ENCODE measurements around the gene TAC4. TPM values are rescaled to one million over a fixed set of nuclear protein-coding genes. Genes with fewer than 3 reads are reported as not detected.

TAC4 gene
- total RNA-seq, 1 donor from 2014 or later = 2.1 TPM

DNA sequence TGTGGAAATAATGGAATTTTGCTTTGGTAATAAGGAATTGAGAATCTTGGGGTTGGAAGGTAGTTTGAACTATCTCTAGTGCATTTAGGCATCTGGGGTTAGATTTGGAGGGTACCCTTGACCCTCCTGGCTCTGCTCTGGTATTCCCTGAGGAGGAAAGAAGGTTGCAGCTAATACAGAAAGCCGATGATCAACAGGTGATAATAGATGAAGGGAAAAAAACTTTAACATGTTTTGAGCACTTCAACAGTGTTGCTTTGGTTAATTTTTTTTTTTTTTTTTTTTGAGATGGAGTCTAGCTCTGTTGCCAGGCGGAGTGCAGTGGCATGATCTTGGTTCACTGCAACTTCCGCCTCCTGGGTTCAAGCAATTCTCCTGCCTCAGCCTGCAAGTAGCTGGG is 54.6 kb downstream of the TAC4 start:
- Histone ChIP-seq H3K27me3 (ENCODE audit: control insufficient read depth in 3 of 3, insufficient read depth in 3 of 3, low read length in 3 of 3) (no peaks in the 10 kb centered on the region), H3K36me3 (ENCODE audit: control insufficient read depth in 3 of 3, insufficient read depth in 3 of 3, low read length in 3 of 3) (peaks cover 10 to 39% (median 38%) of the 10 kb centered on the region in 3 donors), H3K4me1 (ENCODE audit: control insufficient read depth in 3 of 3, insufficient read depth in 3 of 3, low read length in 3 of 3) (peaks cover 20 to 25% (median 22%) of the 10 kb centered on the region in 3 donors), H3K9me3 (ENCODE audit: control insufficient read depth in 3 of 3, low read length in 3 of 3) (no peaks in the 10 kb centered on the region), H3K27ac (ENCODE audit: low read depth, low read length) (no peak overlapping the region), H3K4me3 (ENCODE audit: low read length in 3 of 3) (no peak overlapping the region), H3K9ac (ENCODE audit: low read depth in 1 of 3, low read length in 3 of 3) (no peak overlapping the region)

DNA sequence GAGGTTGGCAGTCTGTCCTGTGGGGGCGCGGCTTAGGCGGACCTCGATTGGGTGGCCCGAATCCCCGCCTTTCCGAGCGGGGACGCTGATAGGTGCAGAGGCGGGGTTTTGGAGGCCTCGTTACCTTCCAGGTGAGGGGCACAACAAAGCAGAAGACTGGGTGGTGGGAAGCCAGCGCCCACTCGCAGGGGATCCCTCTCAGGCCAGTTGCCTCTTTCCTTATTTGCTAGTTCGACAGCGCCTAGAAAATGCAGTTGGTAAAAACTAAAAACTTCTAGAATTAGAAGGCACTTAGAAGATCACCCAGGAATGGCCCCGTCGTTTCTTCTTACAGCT is 58.7 kb downstream of the TAC4 start:
- Histone ChIP-seq H3K4me3 (ENCODE audit: low read length in 3 of 3) (peak overlapping the region; percentile 74 to 75 (median 75)), H3K36me3 (ENCODE audit: control insufficient read depth in 3 of 3, insufficient read depth in 3 of 3, low read length in 3 of 3) (peaks cover 4 to 16% (median 15%) of the 10 kb centered on the region in 3 donors), H3K9ac (ENCODE audit: low read depth in 1 of 3, low read length in 3 of 3) (peak overlapping the region; percentile 16 to 44 (median 40)), H3K27me3 (ENCODE audit: control insufficient read depth in 3 of 3, insufficient read depth in 3 of 3, low read length in 3 of 3) (no peaks in the 10 kb centered on the region), H3K9me3 (ENCODE audit: control insufficient read depth in 3 of 3, low read length in 3 of 3) (no peaks in the 10 kb centered on the region), H3K4me1 (ENCODE audit: control insufficient read depth in 3 of 3, insufficient read depth in 3 of 3, low read length in 3 of 3) (peaks cover 26 to 33% (median 32%) of the 10 kb centered on the region in 3 donors), H3K27ac (ENCODE audit: low read depth, low read length) (no peak overlapping the region)

DNA sequence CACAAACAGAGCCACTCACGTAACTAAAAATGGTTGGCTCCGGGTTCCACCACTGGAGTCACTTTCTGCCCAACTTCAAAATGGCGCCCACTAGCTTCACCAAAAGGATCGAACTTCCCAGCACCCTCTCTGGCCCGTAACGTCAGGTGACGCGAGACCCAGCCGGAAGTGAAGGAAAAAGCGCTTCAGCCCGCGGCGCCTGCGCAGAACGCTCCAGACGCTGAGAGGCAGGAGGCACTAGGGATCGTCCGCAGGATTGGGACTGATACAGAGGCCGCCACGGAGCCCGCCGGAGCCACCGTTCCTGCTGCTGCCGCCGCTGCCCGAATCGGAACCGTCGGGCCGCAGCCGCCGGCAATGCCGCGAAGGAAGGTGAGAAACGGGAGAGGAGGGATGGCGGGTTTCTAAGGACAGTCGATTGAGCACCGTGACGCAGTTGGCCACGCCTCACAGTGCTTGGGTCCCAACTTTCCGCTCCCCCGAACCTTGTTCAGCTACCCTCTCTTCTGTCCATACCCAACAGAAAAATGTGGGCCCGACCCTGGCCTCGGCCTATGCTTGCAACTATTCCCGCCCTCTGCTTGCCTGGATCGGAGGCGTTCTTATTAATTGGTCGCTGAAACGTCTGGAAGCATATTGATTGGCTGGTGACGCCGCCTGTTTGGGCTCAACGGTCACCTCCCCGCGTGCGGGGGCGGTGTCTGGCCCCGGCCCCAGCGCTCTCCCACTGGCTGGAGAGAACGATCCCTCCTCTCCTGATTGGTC is 59.2 kb downstream of the TAC4 start, which contains the start of gene KAT7:
Gene KAT7, plus strand, starts transcription at position 204 of the 765 bp plus-strand sequence. Its CDS starts 154 bp downstream, at position 358.
- peaks cover 2 to 16% (median 10%) of the 10 kb centered on the region in 3 donors for H3K36me3 ChIP-seq (ENCODE audit: control insufficient read depth in 3 of 3, insufficient read depth in 3 of 3, low read length in 3 of 3)
- no peaks in the 10 kb centered on the region for H3K9me3 ChIP-seq (ENCODE audit: control insufficient read depth in 3 of 3, low read length in 3 of 3)
- H3K9ac ChIP-seq (ENCODE audit: low read depth in 1 of 3, low read length in 3 of 3) = peak within 1 kb of the TSS; percentile 99 to 100 (median 100)
- peak within 1 kb of the TSS; percentile 99 for H3K27ac ChIP-seq (ENCODE audit: low read depth, low read length)
- H3K27me3 ChIP-seq (ENCODE audit: control insufficient read depth in 3 of 3, insufficient read depth in 3 of 3, low read length in 3 of 3) = no peaks in the 10 kb centered on the region
- H3K4me3 ChIP-seq (ENCODE audit: low read length in 3 of 3) = peak within 1 kb of the TSS; percentile 92 to 100 (median 98)
- peaks cover 26 to 38% (median 33%) of the 10 kb centered on the region in 3 donors for H3K4me1 ChIP-seq (ENCODE audit: control insufficient read depth in 3 of 3, insufficient read depth in 3 of 3, low read length in 3 of 3)

Other genes starting within 250 kb of the TAC4 start
- 61.6 TPM for gene SPOP, start 170.0 kb downstream of the TAC4 start, total RNA-seq
- gene SLC35B1, start 140.1 kb downstream of the TAC4 start, total RNA-seq = 48.0 TPM
- 5.2 TPM for gene FAM117A, start 83.9 kb downstream of the TAC4 start, total RNA-seq
- 23.5 TPM for gene KAT7, start 59.4 kb downstream of the TAC4 start, total RNA-seq
- not detected for gene DLX4, start 121.1 kb upstream of the TAC4 start, total RNA-seq
- gene DLX3, start 147.2 kb upstream of the TAC4 start, total RNA-seq = not detected
- gene ITGA3, start 208.0 kb upstream of the TAC4 start, total RNA-seq = 27.7 TPM
- gene PDK2, start 247.3 kb upstream of the TAC4 start, total RNA-seq = 18.8 TPM